NCI-H1092 (cell line): ENCODE results near the gene KLRC3.
"Not testable (repeated sequence)": the region's sequence is repeated elsewhere in the genome, so short reads cannot be mapped to it uniquely, and the experiment has no call there.

ENCODE experiments used
- DNase-seq: peaks from one replicate; lab custom pipeline; 2025; lab: John Stamatoyannopoulos, UW

KLRC3 gene

DNA sequence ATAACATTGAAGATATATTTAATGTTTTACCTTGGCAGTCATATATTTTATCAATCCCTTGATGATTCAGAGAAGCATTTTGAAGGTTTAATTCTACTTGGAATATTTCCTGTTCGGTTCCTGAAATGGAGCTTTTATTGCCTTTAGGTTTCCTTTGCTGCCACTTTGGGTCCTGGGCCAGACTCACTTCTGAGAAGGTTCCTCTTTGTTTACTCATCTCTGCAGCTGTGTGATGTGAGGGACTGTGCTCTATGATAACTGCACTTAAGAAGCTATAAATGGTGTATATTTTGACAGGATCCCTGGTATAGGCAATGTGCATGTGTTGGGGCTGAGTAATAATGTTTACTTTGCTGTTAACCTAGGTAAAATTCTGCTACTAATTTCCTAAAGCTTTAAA, at the start of gene KLRC3:
Gene KLRC3, minus strand, starts transcription at position 262 of the 400 bp plus-strand sequence. Its CDS starts 45 bp downstream, at position 217.
- DNase-seq = not testable (repeated sequence)

DNA sequence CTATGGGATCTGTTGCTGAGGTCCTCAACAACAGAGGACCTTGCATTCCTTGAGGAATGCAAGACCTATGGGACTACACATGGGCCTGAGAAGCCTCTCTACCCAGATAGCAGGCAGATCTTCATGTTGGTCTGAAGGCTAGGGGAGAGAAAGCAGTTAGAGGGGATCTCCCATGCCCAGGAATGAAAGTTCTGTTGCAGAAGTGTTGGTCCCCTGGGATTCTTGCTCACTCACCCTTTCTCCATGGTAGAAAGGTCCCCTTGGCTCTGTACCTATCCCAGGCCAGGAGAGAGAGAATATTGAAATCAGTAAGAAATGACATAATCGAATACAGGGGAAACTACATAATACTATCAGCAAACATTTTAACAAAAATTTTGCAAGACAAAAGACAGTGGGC, 49.3 kb upstream of the KLRC3 start:
- no peak for DNase-seq

DNA sequence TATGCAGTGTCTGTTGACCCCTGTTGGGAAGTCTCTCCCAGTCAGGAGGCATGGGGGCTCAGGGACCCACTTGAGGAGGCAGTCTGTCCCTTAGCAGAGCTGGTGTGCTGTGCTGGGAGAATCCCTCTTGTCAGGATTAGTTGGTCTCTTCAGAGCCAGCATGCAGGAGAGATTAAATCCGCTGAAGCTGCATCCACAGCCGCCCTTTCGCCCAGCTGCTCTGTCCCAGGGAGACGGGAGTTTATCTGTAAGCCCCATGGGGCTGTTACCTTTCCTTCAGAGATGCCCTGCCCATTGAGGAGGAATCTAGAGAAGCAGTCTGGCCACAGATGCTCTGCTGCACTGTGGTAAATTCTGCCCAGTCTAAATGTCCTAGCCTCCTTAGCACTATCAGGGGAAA, 45.9 kb upstream of the KLRC3 start:
- no peak for DNase-seq

DNA sequence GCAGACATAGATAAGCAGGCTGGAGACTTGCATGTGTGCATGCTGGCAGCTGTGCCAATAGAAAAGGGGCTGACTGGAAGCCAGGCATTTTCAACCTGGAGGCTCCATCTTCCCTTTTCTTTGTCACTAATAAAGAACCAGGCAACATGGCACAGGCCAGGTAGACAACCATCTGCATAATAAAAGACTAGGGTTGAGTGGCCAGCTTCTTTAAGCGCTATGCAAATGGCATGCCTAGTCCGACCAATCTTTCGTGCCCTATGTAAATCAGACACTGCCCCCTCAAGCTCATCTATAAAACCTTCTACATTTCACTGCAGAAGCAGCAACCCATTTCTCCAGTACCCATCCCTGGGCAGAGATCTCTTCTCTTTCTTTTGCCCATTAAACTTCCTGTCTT, 37.4 kb upstream of the KLRC3 start:
- no peak for DNase-seq

DNA sequence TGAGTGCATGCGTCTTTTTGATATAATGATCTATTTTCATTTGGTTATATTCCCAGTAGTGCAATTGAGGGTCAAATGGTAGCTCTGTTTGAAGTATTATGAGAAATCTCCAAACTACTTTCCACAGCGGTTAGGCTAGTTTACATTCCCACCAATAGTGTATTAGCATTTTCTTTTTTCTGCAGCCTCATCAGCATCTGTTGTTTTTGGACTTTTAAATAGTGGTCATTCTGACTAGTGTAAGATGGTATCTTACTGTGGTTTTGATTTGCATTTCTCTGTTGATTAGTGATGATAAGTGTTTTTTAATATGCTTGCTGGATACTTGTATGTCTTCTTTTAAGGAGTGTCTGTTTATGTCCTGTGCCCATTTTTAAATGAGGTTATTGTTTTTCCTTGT, 36.5 kb upstream of the KLRC3 start:
- no peak for DNase-seq

DNA sequence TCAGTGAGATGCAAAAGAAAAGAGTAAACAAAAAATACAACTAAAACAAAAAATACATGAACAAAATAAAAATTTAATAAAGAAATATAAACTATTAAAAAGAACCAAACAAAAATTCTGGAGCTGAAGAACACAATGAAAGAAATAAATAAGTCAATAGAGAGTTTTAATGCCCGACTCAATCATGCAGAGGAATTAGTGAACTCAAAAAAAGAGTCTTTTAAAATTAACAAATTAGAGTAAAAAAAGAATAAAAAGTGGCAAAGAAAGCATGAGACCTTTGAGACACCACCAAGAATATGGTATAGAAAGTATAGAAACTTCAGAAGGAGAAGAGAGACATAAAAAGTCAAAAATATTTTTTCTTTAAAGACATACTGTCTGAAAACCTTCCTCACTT, 35.4 kb upstream of the KLRC3 start:
- DNase-seq = no peak

DNA sequence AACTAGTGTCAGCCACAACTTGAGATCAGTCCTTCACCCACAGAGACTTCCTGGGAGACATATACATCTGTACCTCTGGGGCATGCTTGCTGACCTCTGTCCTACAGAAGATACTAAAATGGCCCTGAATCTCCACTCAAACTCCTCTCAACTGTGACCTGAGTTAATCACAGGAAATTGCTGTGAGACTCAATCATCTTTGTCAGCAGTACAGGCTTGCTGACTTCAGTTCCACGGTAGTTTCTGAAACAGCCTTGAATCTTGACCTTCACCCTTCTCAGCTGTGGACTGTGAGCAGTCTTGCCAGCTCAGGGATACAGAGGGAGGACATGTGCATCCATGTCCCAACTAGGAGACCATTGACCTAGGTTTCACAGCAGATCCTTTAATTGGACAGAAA, 34.1 kb upstream of the KLRC3 start:
- no peak for DNase-seq

DNA sequence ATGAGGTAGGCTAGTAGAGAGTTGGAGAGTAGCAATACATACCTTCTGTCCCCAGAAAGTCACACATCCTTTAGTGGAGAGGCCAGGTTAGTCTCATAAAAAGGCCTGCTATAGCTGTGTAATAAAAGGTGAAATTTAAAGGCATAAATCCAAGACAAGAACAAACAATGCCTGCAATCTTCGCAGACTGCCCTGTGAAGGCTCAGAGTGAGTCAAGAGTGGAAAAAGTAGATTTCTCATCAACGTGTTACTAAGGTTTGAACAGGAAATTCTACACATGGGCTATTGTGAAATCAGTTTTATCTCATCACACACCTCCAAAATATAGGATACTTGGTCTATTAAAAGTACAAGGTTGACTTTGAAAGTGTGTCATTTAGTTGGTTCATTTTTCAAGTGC, 32.8 kb upstream of the KLRC3 start, which contains the start of gene KLRC1:
Gene KLRC1, minus strand, starts transcription at position 222 of the 400 bp plus-strand sequence. CDS start 2,221 bp downstream, outside the sequence.
- no peak for DNase-seq

DNA sequence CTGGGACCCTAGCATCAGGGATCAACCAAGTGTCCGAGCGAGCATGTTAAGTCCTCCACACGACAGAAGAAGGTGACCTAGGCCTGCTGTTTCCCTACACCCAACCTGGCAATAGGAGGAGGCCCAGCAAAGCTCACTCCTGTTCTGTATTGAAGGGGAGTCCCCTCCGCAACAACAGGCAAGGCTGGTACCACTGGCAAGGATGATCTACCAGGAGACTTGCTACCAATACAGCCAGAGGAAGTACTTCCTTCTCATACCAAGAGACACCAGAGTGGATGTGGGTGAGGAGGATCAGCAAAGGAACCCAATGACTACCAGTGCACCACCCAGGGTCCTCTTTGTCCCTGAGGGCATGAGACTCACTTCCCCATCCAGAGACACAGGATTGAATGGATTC, 27.8 kb upstream of the KLRC3 start:
- DNase-seq = no peak

DNA sequence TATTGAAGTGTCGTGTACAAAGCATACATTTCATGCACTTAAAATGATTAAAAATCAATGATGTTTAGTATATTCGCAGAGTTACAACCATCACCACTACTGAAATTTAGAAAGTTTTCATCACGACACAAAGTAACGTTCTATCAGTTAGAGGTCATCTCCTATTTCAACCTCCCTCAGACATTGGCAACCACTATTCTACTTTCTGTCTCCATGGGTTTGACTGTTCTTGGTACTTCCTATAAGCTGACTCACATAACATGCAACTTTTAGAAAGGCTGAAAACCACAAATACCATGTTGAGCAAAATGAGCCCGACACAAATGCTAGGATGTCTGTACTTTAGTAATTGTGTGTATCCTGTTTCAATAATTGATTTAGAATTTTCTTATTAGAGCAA, 25.7 kb upstream of the KLRC3 start:
- DNase-seq = not testable (repeated sequence)

DNA sequence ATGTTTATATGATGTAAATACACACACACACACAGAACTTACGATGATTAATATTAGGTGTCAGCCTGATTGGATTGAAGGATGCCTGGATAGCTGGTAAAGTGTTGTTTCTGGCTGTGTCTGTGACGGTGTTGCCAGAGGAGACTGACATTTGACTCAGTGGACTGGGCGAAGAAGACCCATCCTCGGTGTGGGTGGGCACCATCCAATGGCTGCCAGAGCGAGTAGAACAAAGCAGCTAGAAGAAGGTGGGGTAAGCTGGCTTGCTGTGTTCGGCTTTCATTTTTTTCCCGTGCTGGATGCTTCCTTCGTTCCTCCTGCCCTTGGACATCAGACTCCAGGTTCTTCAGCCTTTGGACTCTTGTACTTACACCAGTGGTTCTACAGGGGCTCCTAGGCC, 20.7 kb upstream of the KLRC3 start:
- not testable (repeated sequence) for DNase-seq

DNA sequence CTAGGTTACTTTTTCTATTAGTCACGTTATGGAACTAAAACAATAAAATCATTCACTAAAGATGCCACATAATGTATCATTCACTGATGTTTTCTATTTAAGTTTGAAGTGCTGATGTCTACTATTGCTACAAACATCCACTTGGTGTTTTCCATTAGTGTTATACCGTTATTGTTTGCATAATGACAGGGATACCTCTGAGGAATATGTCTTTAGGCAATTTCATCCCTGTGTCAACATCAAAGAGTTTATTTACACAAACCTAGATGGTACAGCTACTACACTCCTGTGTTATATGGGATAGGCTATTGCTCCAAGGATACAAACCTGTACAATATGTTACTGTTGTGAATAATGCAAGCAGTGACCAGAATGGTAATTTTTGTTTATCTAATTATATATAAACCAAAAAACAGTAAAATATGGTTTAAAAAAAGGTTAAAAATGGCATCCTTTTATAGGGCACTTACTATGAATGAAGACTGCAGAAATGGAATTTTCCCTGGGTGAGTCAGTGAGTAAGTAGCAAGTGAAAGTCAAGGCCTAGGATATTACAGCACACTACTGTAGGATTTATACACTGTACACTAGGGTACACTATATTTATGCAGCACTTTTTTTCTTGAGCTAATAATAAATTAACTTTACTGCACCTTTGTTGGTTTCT, 19.3 kb upstream of the KLRC3 start:
- DNase-seq = not testable (repeated sequence)

DNA sequence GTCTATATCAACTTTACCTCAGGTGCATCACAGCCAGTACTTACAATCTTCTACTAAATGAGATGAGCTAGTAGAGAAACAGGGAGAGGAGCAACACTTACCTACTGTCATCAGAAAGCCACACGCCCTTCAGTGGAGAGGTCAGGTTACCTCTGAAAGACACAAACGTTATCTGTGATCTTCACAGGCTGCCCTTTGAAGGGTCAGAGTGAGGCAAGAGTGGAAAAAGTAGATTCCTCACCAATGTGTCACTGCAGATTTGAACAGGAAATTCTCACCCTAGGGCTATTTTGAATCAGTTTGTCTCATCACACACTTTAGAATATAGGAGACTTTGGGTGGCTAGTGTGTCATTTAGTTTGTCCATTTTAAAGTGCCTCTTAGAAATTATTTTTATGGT, 17.2 kb upstream of the KLRC3 start:
- DNase-seq = not testable (repeated sequence)

DNA sequence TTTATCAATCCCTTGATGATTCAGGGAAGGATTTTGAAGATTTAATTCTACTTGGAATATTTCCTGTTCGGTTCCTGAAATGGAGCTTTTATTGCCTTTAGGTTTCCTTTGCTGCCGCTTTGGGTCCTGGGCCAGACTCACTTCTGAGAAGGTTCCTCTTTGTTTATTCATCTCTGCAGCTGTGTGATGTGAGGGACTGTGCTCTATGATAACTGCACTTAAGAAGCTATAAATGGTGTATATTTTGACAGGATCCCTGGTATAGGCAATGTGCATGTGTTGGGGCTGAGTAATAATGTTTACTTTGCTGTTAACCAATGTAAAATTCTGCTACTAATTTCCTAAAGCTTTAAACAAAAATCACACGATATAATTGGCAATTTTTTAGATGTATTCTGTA, 15.4 kb upstream of the KLRC3 start, which contains the start of gene KLRC2:
Gene KLRC2, minus strand, starts transcription at position 195 of the 400 bp plus-strand sequence. Its CDS starts 24 bp downstream, at position 171.
- not testable (repeated sequence) for DNase-seq

DNA sequence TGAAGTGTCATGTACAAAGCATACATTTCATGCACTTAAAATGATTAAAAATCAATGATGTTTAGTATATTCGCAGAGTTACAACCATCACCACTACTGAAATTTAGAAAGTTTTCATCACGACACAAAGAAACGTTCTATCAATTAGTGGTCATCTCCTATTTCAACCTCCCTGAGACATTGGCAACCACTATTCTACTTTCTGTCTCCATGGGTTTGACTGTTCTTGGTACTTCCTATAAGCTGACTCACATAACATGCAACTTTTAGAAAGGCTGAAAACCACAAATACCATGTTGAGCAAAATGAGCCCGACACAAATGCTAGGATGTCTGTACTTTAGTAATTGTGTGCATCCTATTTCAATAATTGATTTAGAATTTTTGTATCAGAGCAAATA, 10.2 kb upstream of the KLRC3 start:
- not testable (repeated sequence) for DNase-seq

DNA sequence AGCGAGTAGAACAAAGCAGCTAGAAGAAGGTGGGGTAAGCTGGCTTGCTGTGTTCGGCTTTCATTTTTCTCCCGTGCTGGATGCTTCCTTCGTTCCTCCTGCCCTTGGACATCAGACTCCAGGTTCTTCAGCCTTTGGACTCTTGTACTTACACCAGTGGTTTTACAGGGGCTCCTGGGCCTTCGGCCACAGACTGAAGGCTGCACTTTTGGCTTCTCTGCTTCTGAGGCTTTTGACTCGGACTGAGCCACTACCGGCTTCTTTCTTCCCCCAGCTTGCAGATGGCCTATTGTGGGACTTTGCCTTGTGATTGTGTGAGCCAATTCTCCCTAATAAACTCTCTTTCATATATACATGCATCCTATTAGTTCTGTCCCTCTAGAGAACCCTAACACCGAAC, 5.5 kb upstream of the KLRC3 start:
- not testable (repeated sequence) for DNase-seq

DNA sequence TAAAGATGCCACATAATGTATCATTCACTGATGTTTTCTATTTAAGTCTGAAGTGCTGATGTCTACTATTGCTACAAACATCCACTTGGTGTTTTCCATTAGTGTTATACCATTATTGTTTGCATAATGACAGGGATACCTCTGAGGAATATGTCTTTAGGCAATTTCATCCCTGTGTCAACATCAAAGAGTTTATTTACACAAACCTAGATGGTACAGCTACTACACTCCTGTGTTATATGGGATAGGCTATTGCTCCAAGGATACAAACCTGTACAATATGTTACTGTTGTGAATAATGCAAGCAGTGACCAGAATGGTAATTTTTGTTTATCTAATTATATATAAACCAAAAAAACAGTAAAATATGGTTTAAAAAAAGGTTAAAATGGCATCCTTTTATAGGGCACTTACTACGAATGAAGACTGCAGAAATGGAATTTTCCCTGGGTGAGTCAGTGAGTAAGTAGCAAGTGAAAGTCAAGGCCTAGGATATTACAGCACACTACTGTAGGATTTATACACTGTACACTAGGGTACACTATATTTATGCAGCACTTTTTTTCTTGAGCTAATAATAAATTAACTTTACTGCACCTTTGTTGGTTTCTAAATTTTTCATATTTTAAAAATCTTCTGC, 4.0 kb upstream of the KLRC3 start:
- DNase-seq = not testable (repeated sequence)

DNA sequence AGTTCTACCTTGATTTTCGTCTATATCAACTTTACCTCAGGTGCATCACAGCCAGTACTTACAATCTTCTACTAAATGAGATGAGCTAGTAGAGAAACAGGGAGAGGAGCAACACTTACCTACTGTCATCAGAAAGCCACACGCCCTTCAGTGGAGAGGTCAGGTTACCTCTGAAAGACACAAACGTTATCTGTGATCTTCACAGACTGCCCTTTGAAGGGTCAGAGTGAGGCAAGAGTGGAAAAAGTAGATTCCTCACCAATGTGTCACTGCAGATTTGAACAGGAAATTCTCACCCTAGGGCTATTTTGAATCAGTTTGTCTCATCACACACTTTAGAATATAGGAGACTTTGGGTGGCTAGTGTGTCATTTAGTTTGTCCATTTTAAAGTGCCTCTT, 1.8 kb upstream of the KLRC3 start:
- DNase-seq = not testable (repeated sequence)

DNA sequence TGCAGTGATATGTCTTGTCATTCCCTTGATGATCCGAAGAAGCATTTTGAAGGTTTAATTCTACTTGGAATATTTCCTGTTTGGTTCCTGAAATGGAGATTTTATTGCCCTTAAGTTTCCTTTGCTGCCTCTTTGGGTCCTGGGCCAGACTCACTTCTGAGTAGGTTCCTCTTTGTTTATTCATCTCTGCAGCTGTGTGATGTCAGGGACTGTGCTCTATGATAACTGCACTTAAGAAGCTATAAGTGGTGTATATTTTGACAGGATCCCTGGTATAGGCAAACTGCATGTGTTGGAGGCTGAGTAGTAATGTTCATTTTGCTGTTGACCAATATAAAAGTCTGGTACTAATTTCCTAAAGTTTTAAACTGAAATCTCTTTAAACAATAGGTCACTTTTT, 11.0 kb downstream of the KLRC3 start, which contains the start of gene KLRC4:
Gene KLRC4, minus strand, starts transcription at position 366 of the 400 bp plus-strand sequence. Its CDS starts 182 bp downstream, at position 184.
- no peak for DNase-seq

DNA sequence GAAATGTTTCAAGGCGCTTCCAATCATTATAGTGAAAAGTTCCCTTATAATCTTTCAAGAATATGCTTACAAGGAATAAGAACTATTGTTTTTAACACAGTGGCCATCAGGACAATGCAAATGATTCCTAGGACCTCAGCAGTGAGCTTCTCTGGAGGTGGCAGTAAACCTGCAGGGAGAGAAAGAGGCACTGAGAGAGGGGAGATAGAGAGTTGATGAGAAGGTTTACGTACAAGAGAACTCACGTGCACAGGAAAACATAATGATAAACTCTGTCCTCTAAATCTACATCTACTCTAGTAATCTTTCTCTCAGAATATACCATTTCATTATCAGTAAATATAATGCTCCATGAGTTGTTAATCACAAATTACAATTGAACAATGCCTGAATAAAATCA, 11.6 kb downstream of the KLRC3 start:
- DNase-seq = no peak

DNA sequence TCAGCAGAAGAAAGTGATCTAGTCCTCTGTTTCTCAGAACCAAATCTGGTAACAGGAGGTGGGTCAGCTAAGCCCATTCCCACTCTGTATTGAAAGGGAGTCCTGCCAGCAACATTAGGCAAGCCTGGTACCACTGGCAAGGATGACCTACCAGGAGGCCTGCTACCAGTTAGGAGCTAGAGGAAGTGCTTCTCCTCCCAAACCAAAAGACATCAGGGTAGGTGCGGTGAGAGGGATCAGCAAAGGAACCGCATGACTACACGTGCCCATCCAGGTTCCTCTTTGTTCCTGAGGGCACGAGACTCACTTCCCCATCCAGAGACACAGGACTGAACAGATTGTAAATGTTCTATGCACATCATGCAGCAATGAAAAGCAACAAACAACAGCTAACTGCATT, 13.7 kb downstream of the KLRC3 start:
- DNase-seq = no peak

DNA sequence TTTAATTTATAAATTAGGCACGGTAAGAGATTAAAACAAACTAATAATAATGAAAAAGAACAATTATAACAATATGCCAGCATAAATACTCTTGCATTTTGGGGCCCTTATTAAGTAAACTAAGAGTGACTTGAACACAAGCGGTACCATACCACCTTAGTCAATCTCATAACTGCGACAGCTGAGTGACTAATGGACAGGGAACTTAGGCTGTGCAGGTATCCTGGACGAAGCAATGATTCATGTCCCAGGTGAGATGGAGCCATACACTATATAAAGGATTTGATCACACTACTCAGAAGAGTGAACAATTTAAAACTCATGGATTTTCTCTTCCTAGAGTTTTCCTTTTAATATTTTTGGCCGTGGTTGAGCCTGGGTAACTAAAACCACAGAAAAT, 15.1 kb downstream of the KLRC3 start:
- DNase-seq = no peak

DNA sequence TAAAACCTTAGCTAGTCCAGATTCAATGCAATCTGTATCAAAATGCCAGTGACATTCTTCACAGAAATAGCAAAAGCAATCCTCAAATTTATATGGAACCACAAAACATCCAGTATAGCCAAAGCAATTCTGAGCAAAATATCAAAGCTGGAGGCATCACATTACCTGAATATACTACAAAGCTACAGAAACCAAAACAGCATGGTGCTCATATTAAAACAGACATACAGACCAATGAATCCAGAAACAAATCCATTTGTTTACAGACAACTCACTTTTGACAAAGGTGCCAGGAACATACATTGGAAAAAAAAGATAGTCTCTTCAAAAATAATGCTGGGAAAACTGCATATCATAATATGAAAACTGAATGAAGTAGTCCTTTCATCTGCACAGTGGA, 15.6 kb downstream of the KLRC3 start:
- no peak for DNase-seq
